Neural cell (in vitro differentiated cells): Measurements from ENCODE around the gene RILPL1. TPM values are rescaled to one million over a fixed set of nuclear protein-coding genes. Genes with fewer than 3 reads are reported as not detected.

Experiments
- H2AFZ ChIP-seq: fragments of 200-600, 300-800 bp; sonication (generic), shearing (Covaris generic); 2 replicates; pipeline ENCODE4 v1.6.0; 2014; ENCODE audit warnings: low read depth, mild to moderate bottlenecking, antibody characterized with exemption, low read length, moderate library complexity
- H3F3A ChIP-seq: fragments of 200-600 bp; shearing (Covaris generic); 2 replicates; pipeline ENCODE4 v1.6.1; 2016; ENCODE audit warnings: mild to moderate bottlenecking, moderate library complexity, mixed read lengths, antibody characterized with exemption, low read length; ENCODE audit not compliant: insufficient read depth, poor library complexity, severe bottlenecking
- H3K27ac ChIP-seq: fragments of 200-600, 300-800 bp; sonication (generic), shearing (Covaris generic); 2 replicates; pipeline ENCODE4 v1.5.1; 2014; ENCODE audit warnings: mild to moderate bottlenecking, low read length, moderate library complexity
- H3K27me3 ChIP-seq: fragments of 300-800, 200-600 bp; sonication (generic), shearing (Covaris generic); 2 replicates; pipeline ENCODE4 v1.6.0; 2014; ENCODE audit warnings: mild to moderate bottlenecking, low read depth, low read length, moderate library complexity; ENCODE audit not compliant: insufficient read depth
- H3K36me3 ChIP-seq: fragments of 300-800, 200-600 bp; sonication (generic), shearing (Covaris generic); 2 replicates; pipeline ENCODE4 v1.5.1; 2014; ENCODE audit warnings: mild to moderate bottlenecking, antibody characterized with exemption, low read length, moderate library complexity; ENCODE audit not compliant: insufficient read depth
- H3K4me2 ChIP-seq: fragments of 300-800, 200-600 bp; sonication (generic), shearing (Covaris generic); 2 replicates; pipeline ENCODE4 v1.6.0; 2014; ENCODE audit warnings: mild to moderate bottlenecking, low read length
- H3K4me3 ChIP-seq: fragments of 300-800, 200-600 bp; sonication (generic), shearing (Covaris generic); 2 replicates; pipeline ENCODE4 v1.5.1; 2014; ENCODE audit warnings: mild to moderate bottlenecking, low read length, moderate library complexity
- H3K79me2 ChIP-seq: fragments of 200-600 bp; shearing (Covaris generic); replicated peaks from 2 replicates; pipeline ENCODE4 v1.6.0; 2014; ENCODE audit warnings: mild to moderate bottlenecking, low read length, moderate library complexity; ENCODE audit not compliant: insufficient read depth
- H3K9ac ChIP-seq: fragments of 300-800, 200-600 bp; sonication (generic), shearing (Covaris generic); 2 replicates; pipeline ENCODE4 v1.6.1; 2016; ENCODE audit warnings: mild to moderate bottlenecking, low read length, mixed read lengths
- H3K9me2 ChIP-seq: fragments of 200-600 bp; shearing (Covaris generic); 2 replicates; pipeline ENCODE4 v1.6.1; 2016; ENCODE audit warnings: mild to moderate bottlenecking, low read length, mixed read lengths; ENCODE audit not compliant: insufficient read depth
- H3K9me3 ChIP-seq: fragments of 200-600, 300-800 bp; sonication (generic), shearing (Covaris generic); 2 replicates; pipeline ENCODE4 v1.6.1; 2016; ENCODE audit warnings: mild to moderate bottlenecking, mixed run types, low read length, moderate library complexity, mixed read lengths
- H4K20me1 ChIP-seq: fragments of 200-600 bp; shearing (Covaris generic); 2 replicates; pipeline ENCODE4 v1.6.1; 2016; ENCODE audit warnings: mild to moderate bottlenecking, mixed run types; ENCODE audit not compliant: insufficient read depth
- CTCF ChIP-seq: fragments of 450-650 bp; IDR thresholded peaks from 2 replicates; pipeline ENCODE4 v1.5.1; 2014; ENCODE audit warnings: antibody characterized with exemption, mild to moderate bottlenecking, moderate library complexity; ENCODE audit not compliant: poor library complexity, severe bottlenecking
- EP300 ChIP-seq: fragments of 450-650 bp; conservative IDR thresholded peaks from 2 replicates; pipeline ENCODE4 v1.6.1; 2014; ENCODE audit warnings: antibody characterized with exemption, mild to moderate bottlenecking, moderate library complexity; ENCODE audit not compliant: poor library complexity, severe bottlenecking
- EZH2 ChIP-seq: fragments of 200-600, 300-800 bp; shearing (Covaris generic), sonication (generic); IDR thresholded peaks from 2 replicates; pipeline ENCODE4 v1.6.1; 2014; ENCODE audit warnings: antibody characterized with exemption, low read length, borderline replicate concordance, mild to moderate bottlenecking; ENCODE audit not compliant: insufficient read depth, poor library complexity, severe bottlenecking
- MXI1 ChIP-seq: fragments of 450-650 bp; conservative IDR thresholded peaks from 2 replicates; pipeline ENCODE4 v1.6.1; 2014; ENCODE audit warnings: antibody characterized with exemption, mild to moderate bottlenecking; ENCODE audit not compliant: poor library complexity, severe bottlenecking
- POLR2AphosphoS5 ChIP-seq: IDR thresholded peaks from 2 replicates; pipeline ENCODE4 v1.6.1; 2012
- RAD21 ChIP-seq: fragments of 450-650 bp; conservative IDR thresholded peaks from 2 replicates; pipeline ENCODE4 v1.6.1; 2014; ENCODE audit warnings: antibody characterized with exemption, mild to moderate bottlenecking, moderate library complexity
- REST ChIP-seq: IDR thresholded peaks from 2 replicates; pipeline ENCODE4 v1.6.1; 2012; ENCODE audit warnings: borderline replicate concordance
- SMC3 ChIP-seq: fragments of 450-650 bp; conservative IDR thresholded peaks from 2 replicates; pipeline ENCODE4 v1.6.1; 2014; ENCODE audit warnings: antibody characterized with exemption, mild to moderate bottlenecking, moderate library complexity; ENCODE audit not compliant: poor library complexity
- TAF1 ChIP-seq: IDR thresholded peaks from 2 replicates; pipeline ENCODE4 v1.6.1; 2012; ENCODE audit warnings: low read depth
- polyA plus RNA-seq: library from polyadenylated mRNA; depleted of rRNA; stranded (reverse); fragments of >200 nt; gene quantifications from 2 replicates; pipeline ENCODE4 v1.2.3, GENCODE V29; 2014

The RILPL1 gene
- polyA plus RNA-seq, 1 donor from 2014 or later: 1.4 TPM

GRCh38 chr12:123529686-123530085 is 3.8 kb downstream of the RILPL1 start:
- Histone ChIP-seq H3F3A (no peaks in the 10 kb centered on the region), H3K4me2 (no peak overlapping the region), H3K4me3 (no peak overlapping the region), H4K20me1 (no peaks in the 10 kb centered on the region), H3K27ac (no peak overlapping the region), H2AFZ (no peak overlapping the region), H3K79me2 (no peaks in the 10 kb centered on the region), H3K9me2 (no peaks in the 10 kb centered on the region), H3K9ac (no peak overlapping the region), H3K9me3 (no peaks in the 10 kb centered on the region), H3K27me3 (no peaks in the 10 kb centered on the region), H3K36me3 (no peaks in the 10 kb centered on the region)
- no peak for TF ChIP-seq EP300
- TF ChIP-seq SMC3: no peak
- TF ChIP-seq RAD21: no peak
- no peak for TF ChIP-seq CTCF

GRCh38 chr12:123528858-123529257 is 4.7 kb downstream of the RILPL1 start:
- no peak overlapping the region for H3K9ac ChIP-seq
- no peak overlapping the region for H3K4me2 ChIP-seq
- no peak overlapping the region for H3K27ac ChIP-seq
- no peak for TF ChIP-seq RAD21
- TF ChIP-seq CTCF: no peak
- TF ChIP-seq MXI1: no peak
- TF ChIP-seq SMC3: no peak
- TF ChIP-seq REST: no peak
- TF ChIP-seq EZH2: no peak
- TF ChIP-seq TAF1: no peak
- no peak for TF ChIP-seq EP300
- no peak for TF ChIP-seq POLR2AphosphoS5
- H3F3A ChIP-seq: no peaks in the 10 kb centered on the region
- no peak overlapping the region for H2AFZ ChIP-seq
- no peaks in the 10 kb centered on the region for H3K27me3 ChIP-seq
- H4K20me1 ChIP-seq: no peaks in the 10 kb centered on the region
- H3K9me3 ChIP-seq: no peaks in the 10 kb centered on the region
- no peaks in the 10 kb centered on the region for H3K9me2 ChIP-seq
- no peaks in the 10 kb centered on the region for H3K79me2 ChIP-seq
- no peak overlapping the region for H3K4me3 ChIP-seq
- H3K36me3 ChIP-seq: no peaks in the 10 kb centered on the region
